GM21737 (cell line): ENCODE measurements around the gene NUP58.
"Not testable (repeated sequence)": the region's sequence is repeated elsewhere in the genome, so short reads cannot be mapped to it uniquely, and the experiment has no call there.

Source experiments
- ATAC-seq: cut with Tn5 transposase; IDR thresholded peaks from one replicate; pipeline ENCODE4 v1.9.1; 2021; ENCODE audit warnings: mild to moderate bottlenecking, moderate library complexity; ENCODE audit not compliant: unreplicated experiment

NUP58 gene

DNA sequence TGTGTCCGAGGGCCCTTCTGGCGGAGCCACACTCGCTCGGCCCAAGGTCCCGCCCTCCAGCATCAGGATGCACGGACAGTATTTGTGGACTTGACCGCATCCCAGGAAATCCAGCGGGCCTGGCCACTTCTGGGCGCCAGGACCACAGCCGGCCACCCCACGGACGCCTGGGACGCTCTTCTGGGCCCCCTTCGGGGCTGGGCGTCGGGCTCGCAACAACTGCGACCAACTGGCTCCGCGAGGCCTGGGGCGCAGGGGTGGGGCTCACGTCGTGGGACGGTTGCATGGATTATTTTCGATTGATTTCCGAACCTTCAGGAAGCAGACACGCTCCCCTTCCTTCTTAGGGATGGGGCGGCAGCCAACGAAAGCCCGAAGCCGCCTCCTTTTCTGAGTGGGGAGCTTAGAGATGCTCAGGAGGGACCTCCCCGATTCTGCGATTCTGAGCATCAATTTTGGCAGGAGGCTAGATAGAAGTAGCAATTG lies 521 bp upstream of the NUP58 start:
- peak; percentile 4 for ATAC-seq

DNA sequence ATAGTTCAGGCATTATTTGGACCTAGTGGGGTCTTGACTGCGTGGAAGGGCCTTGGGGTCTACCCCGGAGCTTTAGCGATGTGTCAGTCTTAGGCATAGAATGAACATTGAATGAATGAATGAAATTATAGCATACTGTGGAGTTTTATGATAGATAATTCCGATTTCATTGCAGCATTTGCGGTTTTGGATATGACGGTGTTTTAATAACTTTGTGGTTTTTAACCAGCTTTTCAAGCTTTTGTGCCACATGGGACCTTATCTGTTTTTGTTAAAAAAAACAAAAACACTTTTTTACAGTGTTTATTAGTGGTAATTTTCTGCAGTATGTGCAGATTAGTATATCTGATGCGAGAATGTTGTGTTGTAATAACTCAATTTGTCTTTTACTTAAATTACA lies 696 bp downstream of the NUP58 start:
- ATAC-seq = no peak

- ATAC-seq = no peak
Observed at GRCh38 chr13:25306671-25307464, 5.4 kb downstream of the NUP58 start.

DNA sequence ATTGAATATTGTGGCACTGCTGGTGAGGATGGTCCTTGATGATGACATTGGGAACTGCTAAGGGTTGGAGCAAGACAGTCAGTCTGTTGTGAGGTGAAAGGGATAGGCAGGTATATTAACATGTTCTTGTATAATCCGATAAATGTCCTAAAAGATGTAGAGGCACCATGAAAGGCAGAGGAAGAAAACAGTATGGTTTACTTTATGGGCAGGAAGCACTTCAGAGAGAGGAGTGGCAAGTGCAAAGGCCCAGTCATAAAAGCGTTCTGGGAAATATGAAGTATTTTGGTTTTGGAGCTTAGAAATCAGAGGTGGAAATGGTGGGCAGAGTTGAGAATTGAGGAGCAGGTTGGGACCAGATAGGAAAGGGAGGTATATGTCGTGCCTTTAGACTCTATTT lies 9.5 kb downstream of the NUP58 start:
- no peak for ATAC-seq

GRCh38 chr13:25318946-25319345 lies 17.5 kb downstream of the NUP58 start:
- ATAC-seq = not testable (repeated sequence)

DNA sequence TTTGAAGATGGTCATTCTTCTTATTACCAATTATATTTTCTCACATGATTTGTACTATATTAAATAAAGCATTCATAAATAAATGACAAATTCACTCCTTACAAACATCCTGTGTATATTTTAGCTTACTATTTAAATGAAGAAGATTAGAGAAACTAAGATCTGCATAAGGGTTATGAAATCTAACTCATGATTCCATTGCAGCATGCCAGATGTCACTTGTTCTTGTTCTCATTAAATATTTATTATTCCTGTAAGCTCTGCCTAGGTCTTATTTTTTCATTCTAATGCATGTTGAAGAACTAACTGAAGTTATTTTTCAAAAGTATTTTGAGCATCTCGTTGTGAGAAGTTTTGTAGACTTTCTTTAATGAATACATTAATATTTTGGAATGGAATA lies 18.3 kb downstream of the NUP58 start:
- no peak for ATAC-seq

DNA sequence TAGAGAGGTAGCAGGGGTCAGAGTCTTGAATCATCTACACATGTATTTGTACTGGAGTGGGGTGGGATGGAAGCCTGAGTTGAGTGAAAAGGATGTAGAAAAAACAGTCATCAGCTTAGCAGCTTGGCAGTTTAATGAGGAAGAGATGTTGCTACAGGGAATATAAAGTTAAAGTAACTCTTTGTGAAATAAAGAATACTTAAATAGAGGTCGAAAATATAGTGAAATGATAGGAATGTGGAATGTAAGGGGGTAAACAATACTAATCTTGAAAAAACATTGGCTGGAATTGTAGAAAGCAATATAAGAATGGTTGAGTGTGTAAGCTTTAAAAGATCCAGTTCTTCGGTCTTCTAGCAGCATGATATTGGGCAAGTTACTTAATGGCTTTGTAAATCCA lies 22.7 kb downstream of the NUP58 start:
- ATAC-seq = no peak

DNA sequence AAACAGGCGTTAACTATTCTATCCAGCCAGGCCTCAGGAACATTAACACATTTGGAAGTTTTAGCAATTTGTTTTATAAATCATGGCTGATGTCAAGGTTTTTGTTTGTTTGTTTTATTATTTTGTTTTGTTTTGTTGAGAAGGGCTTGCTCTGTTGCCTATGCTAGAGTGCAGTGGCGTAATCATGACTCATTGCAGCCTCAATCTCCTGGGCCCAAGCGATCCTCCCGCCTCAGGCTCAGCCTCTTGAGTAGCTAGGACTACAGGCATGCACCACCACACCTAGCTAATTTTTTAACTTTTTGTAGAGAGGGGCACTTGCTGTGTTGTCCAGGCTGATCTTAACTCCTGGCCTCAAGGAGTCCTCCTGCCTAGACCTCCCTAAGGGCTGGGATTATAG lies 28.3 kb downstream of the NUP58 start:
- no peak for ATAC-seq

- no peak for ATAC-seq
Observed at GRCh38 chr13:25330541-25330940, 29.1 kb downstream of the NUP58 start.

DNA sequence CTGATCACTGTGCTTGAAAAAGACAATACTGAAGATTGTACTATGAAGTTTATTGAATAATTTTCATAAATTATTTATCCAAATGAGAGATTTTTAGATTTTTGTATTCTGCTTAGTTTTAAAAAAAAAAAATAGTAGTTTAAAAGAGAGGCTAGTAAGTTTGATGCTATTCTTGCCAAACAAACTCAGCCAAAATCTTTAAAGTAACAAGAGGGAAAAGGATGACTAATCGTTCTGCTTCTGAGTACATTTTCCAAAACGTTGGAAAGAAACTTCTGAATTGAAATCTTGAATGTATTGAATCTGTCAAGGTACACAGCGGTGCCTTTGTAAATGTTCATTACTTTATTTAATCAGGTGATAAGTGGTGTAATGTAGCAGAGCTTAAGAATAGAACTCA lies 34.4 kb downstream of the NUP58 start:
- no peak for ATAC-seq

DNA sequence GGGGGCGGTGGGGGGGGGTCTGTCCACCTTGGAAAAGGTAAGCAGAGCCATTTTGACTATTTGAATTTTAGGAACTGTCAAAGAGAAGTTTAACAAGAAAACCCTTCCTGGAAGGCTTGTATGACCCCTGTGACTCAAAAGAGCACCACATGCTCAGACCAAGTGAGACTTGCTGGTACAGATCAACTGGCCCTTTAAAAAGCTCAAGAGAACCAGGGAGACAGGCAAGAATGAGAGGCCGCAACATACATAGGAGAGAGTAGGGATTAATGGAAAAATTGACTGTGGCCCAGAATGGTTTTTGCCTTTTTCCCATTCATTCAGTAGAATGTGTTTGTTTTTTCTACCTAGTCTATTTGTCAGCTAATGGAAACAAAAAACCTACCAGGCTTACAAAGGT lies 44.2 kb downstream of the NUP58 start:
- no peak for ATAC-seq

DNA sequence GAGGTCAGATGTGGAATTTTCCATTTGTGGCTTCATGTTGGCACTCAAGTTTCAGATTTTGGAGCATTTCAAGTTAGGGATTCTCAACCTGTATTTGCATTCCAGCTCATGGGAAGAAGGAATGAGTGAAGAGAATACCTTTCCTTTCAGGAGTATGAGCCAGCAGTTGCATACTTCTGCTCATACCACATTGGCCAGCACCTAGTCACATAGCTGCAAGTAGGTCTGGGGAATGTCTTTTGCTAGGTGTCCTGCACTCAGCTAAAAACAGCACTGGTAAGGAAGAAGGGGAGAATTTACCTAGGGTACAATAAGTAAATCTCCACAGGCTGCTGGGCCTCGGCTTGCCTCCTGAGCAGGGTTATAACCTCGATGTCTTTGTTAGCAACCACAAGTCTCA lies 45.7 kb downstream of the NUP58 start:
- no peak for ATAC-seq

- no peak for ATAC-seq
Observed at GRCh38 chr13:25351404-25351803, 50.0 kb downstream of the NUP58 start.

GRCh38 chr13:25352230-25352629 lies 50.8 kb downstream of the NUP58 start:
- no peak for ATAC-seq

DNA sequence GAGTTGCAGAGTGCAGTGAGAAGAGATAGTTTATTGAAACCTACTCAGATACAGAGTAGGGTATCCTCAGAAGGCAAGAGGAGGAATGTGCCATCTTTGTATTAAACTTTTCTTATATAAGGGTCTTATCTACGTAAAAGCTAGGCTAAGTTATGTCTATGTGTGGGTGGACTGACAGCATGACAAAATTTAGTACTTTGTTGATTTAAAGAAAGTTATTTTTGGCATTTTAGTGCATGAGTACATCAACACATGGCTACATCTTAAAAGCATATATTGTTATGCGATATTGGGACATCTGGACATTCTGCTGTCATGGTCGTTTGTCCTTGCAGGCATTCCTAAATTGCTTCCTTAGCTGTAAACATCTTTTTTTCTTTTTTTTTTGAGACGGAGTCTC lies 51.4 kb downstream of the NUP58 start:
- no peak for ATAC-seq

GRCh38 chr13:25353344-25353743 lies 51.9 kb downstream of the NUP58 start:
- no peak for ATAC-seq

- no peak for ATAC-seq
Observed at GRCh38 chr13:25354377-25354776, 53.0 kb downstream of the NUP58 start.

GRCh38 chr13:25360443-25360842 lies 59.0 kb downstream of the NUP58 start:
- not testable (repeated sequence) for ATAC-seq

DNA sequence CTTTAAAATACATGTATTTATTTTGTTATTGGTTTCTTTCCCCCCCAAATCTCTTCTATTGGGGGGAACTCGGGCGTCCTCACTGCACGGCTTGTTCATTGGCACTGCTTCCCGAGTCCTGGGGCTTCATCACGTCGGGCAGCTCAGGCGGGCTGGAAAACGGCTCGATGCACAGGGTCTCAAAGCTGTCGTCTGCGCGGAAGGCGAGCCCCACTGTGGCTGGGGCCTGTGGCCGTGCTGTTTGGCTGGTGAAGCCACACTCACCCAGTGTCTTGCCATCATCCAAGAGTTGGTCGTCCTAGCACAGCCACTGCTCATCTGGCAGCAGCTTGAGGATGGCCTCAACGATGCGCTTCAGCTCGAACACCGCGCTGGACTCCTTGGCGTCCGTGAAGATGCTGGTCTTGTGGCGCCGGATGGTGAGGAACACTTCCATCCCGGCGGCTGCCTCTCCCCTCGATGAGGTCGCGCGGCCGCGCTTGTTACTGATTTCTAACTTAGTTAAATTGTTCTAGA lies 64.4 kb downstream of the NUP58 start:
- ATAC-seq = no peak

DNA sequence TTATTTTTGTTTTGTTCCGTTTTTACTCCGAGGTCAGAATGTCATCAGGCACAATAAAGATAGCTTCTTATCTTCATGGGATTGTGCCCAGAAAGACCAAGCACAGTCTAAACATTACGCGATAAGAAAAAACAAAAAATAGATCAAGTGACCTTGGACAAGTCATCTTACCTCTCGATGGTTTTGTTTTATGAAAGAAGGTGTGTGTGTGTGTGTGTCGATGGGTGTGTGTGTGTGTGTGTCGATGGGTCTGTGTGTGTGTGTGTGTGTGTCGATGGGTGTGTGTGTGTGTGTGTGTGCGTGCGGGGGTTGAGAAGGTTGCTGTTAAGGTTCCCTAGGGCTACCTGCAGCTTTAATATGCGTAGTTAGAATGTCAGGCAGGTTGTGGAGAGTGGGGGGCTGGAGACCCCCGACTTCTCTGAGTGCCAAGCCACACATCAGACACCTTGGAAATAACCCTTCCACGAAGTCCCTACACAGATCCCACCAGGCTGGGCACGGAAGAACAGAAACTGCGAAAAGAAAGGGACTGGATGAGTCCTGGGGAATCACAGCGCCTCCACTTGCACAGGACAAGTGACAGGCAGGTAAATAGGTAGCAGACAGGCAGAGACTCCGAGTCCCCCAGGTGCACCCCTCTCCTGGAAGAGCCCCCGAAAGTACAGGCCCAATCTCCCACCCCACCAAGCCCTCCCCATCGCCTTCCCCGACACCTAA lies 69.9 kb downstream of the NUP58 start:
- ATAC-seq = no peak

GRCh38 chr13:25371875-25372283 lies 70.5 kb downstream of the NUP58 start, which contains the start of gene ATP8A2:
ATP8A2 (plus strand) TSS chr13:25371974; CDS start chr13:25372213, 239 bp downstream.
- ATAC-seq = no peak
